ENCODE measurements around the gene VPS26C. TPM values are rescaled to one million over a fixed set of nuclear protein-coding genes. Genes with fewer than 3 reads are reported as not detected.

Gene VPS26C
- total and polyA plus RNA-seq, 9 of the 15 experiments (the other 6 are each of a cell fraction or from before 2014, with no cell fraction given), result 32.8 to 48.7 (median 42.1) TPM

DNA sequence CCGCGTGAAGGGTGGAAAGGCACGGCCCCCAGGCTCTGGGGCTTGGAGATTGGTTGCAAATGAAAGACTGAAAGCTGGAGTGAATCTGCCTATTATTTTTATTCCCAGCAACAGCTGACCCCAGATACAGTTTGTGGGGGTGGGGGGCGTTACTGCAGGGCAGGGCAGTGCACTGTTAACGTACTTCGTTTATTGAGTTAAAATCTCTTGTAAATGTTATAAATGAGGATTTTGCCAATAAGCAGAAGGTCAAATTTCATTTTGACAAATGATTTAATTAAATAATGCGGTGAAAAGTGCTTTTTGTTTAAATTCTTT is 1.0 kb upstream of the VPS26C start (continued):
- TF ChIP-seq, protein P1, sequence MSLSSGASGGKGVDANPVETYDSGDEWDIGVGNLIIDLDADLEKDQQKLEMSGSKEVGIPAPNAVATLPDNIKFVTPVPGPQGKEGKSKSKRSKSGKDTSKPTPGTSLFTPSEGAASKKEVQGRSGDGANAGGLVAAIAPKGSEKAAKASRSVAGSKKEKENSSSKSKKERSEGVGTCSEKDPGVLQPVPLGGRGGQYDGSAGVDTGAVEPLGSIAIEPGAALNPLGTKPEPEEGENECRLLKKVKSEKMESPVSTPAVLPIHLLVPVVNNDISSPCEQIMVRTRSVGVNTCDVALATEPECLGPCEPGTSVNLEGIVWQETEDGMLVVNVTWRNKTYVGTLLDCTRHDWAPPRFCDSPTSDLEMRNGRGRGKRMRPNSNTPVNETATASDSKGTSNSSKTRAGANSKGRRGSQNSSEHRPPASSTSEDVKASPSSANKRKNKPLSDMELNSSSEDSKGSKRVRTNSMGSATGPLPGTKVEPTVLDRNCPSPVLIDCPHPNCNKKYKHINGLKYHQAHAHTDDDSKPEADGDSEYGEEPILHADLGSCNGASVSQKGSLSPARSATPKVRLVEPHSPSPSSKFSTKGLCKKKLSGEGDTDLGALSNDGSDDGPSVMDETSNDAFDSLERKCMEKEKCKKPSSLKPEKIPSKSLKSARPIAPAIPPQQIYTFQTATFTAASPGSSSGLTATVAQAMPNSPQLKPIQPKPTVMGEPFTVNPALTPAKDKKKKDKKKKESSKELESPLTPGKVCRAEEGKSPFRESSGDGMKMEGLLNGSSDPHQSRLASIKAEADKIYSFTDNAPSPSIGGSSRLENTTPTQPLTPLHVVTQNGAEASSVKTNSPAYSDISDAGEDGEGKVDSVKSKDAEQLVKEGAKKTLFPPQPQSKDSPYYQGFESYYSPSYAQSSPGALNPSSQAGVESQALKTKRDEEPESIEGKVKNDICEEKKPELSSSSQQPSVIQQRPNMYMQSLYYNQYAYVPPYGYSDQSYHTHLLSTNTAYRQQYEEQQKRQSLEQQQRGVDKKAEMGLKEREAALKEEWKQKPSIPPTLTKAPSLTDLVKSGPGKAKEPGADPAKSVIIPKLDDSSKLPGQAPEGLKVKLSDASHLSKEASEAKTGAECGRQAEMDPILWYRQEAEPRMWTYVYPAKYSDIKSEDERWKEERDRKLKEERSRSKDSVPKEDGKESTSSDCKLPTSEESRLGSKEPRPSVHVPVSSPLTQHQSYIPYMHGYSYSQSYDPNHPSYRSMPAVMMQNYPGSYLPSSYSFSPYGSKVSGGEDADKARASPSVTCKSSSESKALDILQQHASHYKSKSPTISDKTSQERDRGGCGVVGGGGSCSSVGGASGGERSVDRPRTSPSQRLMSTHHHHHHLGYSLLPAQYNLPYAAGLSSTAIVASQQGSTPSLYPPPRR (CRISPR knock-in tag; IDR thresholded peaks at IDR 0.05; ENCODE audit: borderline replicate concordance), result no peak
- TF ChIP-seq ZBED1 (IDR thresholded peaks at IDR 0.05) (no peak), FOXJ2 (tag; IDR thresholded peaks at IDR 0.05) (0 out of 2 replicates have a peak, but pooled peaks have one; percentile 12), ZNF197 (CRISPR knock-in tag; IDR thresholded peaks at IDR 0.05; ENCODE audit: low read depth) (0 out of 2 replicates have a peak, but pooled peaks have one; percentile 45), SMARCC2 (IDR thresholded peaks at IDR 0.05; ENCODE audit: low read depth) (peak; percentile 29; the same call in 1 of the 2 replicates), SOX6 (IDR thresholded peaks at IDR 0.05) (no peak; the same call in 1 of the 2 replicates), THRAP3 (IDR thresholded peaks at IDR 0.05; ENCODE audit: borderline replicate concordance) (peak; percentile 53; the same call in 1 of the 2 replicates), LCOR (CRISPR knock-in tag; IDR thresholded peaks at IDR 0.05) (no peak), ZNF224 (CRISPR knock-in tag; IDR thresholded peaks at IDR 0.05) (no peak), SAFB (IDR thresholded peaks at IDR 0.05; ENCODE audit: borderline replicate concordance, low read depth, low read length) (no peak), SETDB1 (IDR thresholded peaks at IDR 0.05; ENCODE audit: low read length) (no peak), DEAF1 (CRISPR knock-in tag; IDR thresholded peaks at IDR 0.05) (0 out of 2 replicates have a peak, but pooled peaks have one; percentile 2), DDX20 (tag; IDR thresholded peaks at IDR 0.05; ENCODE audit: low read depth) (no peak), BMI1 (IDR thresholded peaks at IDR 0.05; ENCODE audit: low read length) (no peak), EP300 (IDR thresholded peaks at IDR 0.05; ENCODE audit: low read length) (no peak)
- TF ChIP-seq, protein P2, sequence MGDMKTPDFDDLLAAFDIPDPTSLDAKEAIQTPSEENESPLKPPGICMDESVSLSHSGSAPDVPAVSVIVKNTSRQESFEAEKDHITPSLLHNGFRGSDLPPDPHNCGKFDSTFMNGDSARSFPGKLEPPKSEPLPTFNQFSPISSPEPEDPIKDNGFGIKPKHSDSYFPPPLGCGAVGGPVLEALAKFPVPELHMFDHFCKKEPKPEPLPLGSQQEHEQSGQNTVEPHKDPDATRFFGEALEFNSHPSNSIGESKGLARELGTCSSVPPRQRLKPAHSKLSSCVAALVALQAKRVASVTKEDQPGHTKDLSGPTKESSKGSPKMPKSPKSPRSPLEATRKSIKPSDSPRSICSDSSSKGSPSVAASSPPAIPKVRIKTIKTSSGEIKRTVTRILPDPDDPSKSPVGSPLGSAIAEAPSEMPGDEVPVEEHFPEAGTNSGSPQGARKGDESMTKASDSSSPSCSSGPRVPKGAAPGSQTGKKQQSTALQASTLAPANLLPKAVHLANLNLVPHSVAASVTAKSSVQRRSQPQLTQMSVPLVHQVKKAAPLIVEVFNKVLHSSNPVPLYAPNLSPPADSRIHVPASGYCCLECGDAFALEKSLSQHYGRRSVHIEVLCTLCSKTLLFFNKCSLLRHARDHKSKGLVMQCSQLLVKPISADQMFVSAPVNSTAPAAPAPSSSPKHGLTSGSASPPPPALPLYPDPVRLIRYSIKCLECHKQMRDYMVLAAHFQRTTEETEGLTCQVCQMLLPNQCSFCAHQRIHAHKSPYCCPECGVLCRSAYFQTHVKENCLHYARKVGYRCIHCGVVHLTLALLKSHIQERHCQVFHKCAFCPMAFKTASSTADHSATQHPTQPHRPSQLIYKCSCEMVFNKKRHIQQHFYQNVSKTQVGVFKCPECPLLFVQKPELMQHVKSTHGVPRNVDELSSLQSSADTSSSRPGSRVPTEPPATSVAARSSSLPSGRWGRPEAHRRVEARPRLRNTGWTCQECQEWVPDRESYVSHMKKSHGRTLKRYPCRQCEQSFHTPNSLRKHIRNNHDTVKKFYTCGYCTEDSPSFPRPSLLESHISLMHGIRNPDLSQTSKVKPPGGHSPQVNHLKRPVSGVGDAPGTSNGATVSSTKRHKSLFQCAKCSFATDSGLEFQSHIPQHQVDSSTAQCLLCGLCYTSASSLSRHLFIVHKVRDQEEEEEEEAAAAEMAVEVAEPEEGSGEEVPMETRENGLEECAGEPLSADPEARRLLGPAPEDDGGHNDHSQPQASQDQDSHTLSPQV (IDR thresholded peaks at IDR 0.05), result no peak; the same call in 1 of the 2 replicates
- TF ChIP-seq, protein P3, sequence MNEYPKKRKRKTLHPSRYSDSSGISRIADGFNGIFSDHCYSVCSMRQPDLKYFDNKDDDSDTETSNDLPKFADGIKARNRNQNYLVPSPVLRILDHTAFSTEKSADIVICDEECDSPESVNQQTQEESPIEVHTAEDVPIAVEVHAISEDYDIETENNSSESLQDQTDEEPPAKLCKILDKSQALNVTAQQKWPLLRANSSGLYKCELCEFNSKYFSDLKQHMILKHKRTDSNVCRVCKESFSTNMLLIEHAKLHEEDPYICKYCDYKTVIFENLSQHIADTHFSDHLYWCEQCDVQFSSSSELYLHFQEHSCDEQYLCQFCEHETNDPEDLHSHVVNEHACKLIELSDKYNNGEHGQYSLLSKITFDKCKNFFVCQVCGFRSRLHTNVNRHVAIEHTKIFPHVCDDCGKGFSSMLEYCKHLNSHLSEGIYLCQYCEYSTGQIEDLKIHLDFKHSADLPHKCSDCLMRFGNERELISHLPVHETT (CRISPR knock-in tag; conservative IDR thresholded peaks at IDR 0.05 in 1 of 2, IDR thresholded peaks at IDR 0.05 in 1 of 2), result no peak

All from K562 (cell line).